SH-SY5Y (cell line): ENCODE measurements around the gene YY1.

Experiments
- GATA2 ChIP-seq: IDR thresholded peaks from 2 replicates; pipeline ENCODE4 v1.6.1; 2011; ENCODE audit warnings: mild to moderate bottlenecking, low read depth, low read length
- GATA3 ChIP-seq: IDR thresholded peaks from 2 replicates; pipeline ENCODE4 v1.6.1; 2011; ENCODE audit warnings: low read depth, mild to moderate bottlenecking, low read length, moderate library complexity

DNA sequence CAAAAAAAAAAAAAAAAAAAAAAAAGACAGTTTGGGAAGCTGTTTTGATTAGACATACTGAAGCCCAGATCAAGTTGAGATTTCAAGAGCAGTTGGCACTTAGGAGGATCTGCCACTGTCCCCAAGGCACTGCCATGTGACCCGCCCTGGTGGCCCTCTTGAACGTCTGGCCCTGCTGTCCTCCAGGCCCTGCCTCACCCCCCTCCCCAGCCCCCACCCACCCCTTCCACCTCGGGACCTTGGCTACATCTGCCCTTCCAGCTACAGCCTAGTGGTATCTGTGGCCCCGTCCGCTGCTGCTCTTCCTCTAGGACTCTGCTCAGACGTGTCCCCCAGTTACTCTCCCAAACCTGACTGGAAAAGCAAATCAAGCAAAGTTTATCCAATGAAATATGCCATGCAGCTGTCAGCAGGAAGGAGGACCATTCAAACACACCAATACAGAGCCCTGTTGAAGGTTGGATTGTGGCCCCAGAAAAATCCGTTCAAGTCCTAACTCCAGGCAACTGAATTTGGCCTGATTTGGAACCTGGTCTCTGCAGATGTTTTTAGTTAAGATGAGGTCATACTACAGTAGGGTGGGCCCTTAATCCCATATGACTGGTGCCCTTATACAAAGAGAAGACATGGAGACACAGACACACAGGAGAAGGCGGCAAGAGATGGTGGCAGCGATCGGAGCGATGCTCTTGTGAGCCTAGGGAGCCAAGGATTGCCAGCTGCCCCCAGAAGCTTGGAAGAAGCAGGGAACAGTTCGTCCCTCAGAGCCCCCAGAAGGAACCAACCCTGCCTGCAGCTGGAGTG, 49.6 kb downstream of the YY1 start:
- TF ChIP-seq GATA2, result no peak
- TF ChIP-seq GATA3, result no peak
